Measurements from ENCODE around the gene COL6A1.

The COL6A1 gene, protein sequence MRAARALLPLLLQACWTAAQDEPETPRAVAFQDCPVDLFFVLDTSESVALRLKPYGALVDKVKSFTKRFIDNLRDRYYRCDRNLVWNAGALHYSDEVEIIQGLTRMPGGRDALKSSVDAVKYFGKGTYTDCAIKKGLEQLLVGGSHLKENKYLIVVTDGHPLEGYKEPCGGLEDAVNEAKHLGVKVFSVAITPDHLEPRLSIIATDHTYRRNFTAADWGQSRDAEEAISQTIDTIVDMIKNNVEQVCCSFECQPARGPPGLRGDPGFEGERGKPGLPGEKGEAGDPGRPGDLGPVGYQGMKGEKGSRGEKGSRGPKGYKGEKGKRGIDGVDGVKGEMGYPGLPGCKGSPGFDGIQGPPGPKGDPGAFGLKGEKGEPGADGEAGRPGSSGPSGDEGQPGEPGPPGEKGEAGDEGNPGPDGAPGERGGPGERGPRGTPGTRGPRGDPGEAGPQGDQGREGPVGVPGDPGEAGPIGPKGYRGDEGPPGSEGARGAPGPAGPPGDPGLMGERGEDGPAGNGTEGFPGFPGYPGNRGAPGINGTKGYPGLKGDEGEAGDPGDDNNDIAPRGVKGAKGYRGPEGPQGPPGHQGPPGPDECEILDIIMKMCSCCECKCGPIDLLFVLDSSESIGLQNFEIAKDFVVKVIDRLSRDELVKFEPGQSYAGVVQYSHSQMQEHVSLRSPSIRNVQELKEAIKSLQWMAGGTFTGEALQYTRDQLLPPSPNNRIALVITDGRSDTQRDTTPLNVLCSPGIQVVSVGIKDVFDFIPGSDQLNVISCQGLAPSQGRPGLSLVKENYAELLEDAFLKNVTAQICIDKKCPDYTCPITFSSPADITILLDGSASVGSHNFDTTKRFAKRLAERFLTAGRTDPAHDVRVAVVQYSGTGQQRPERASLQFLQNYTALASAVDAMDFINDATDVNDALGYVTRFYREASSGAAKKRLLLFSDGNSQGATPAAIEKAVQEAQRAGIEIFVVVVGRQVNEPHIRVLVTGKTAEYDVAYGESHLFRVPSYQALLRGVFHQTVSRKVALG

GRCh38 chr21:45981151-45982091 is at the start of gene COL6A1:
COL6A1 (plus strand) TSS chr21:45981770; CDS start chr21:45981851, 81 bp downstream.
- H3K9me3 ChIP-seq (ENCODE audit: insufficient read depth, low read length) = no peaks in the 10 kb centered on the region
- TF ChIP-seq ZNF274 (IDR thresholded peaks at IDR 0.05; ENCODE audit: low read depth, low read length) (no peak), SUZ12 (IDR thresholded peaks at IDR 0.05; ENCODE audit: extremely low read depth, insufficient read depth, insufficient read length) (no peak), YY1 (IDR thresholded peaks at IDR 0.05; ENCODE audit: insufficient read depth, insufficient read length) (no peak)
- H3K4me1 ChIP-seq (ENCODE audit: insufficient read depth, insufficient read length) = peaks cover 18% of the 10 kb centered on the region
- H3K36me3 ChIP-seq (ENCODE audit: insufficient read depth, insufficient read length, low read length) = peaks cover 32% of the 10 kb centered on the region
- peak; percentile 72 for DNase-seq (ENCODE audit: low read depth, low spot score)
- peaks cover 28% of the 10 kb centered on the region for H3K27me3 ChIP-seq (ENCODE audit: insufficient read depth, insufficient read length)
- H3K9ac ChIP-seq (ENCODE audit: insufficient read length, low read depth) = peak within 1 kb of the TSS; percentile 98
- peak within 1 kb of the TSS; percentile 82 for H3K4me3 ChIP-seq (ENCODE audit: insufficient read length, low read depth)

DNA sequence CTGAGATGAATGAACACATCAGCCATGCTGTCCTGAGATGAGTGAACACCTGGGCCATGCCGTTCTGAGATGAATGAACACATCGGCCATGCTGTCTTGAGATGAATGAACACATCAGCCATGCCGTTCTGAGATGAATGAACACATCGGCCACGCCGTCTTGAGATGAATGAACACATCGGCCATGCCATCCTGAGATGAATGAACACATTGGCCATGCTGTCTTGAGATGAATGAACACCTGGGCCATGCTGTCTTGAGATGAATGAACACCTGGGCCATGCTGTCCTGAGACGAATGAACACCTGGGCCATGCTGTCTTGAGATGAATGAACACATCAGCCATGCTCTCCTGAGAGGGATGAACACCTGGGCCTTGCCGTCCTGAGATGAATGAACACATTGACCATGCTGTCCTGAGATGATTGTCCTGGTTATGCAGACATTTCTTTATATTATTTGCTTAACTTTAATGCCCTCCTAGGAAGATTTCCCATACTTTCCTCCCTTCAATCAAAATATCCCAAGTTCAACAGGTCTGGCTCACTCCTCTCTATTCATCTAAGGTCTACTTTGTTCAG is 48.6 kb upstream of the COL6A1 start:
- no peaks in the 10 kb centered on the region for H3K4me1 ChIP-seq (ENCODE audit: insufficient read depth, insufficient read length)
- H3K9me3 ChIP-seq (ENCODE audit: insufficient read depth, low read length) = peaks cover 53% of the 10 kb centered on the region
- TF ChIP-seq ZNF274 (IDR thresholded peaks at IDR 0.05; ENCODE audit: low read depth, low read length) (no peak), YY1 (IDR thresholded peaks at IDR 0.05; ENCODE audit: insufficient read depth, insufficient read length) (no peak), SUZ12 (IDR thresholded peaks at IDR 0.05; ENCODE audit: extremely low read depth, insufficient read depth, insufficient read length) (no peak)
- peaks cover 18% of the 10 kb centered on the region for H3K27me3 ChIP-seq (ENCODE audit: insufficient read depth, insufficient read length)
- H3K9ac ChIP-seq (ENCODE audit: insufficient read length, low read depth) = no peak overlapping the region
- no peaks in the 10 kb centered on the region for H3K36me3 ChIP-seq (ENCODE audit: insufficient read depth, insufficient read length, low read length)
- no peak overlapping the region for H3K4me3 ChIP-seq (ENCODE audit: insufficient read length, low read depth)
- DNase-seq (ENCODE audit: low read depth, low spot score) = no peak

- Histone ChIP-seq H3K9me3 (ENCODE audit: insufficient read depth, low read length) (peaks cover 62% of the 10 kb centered on the region), H3K9ac (ENCODE audit: insufficient read length, low read depth) (no peak overlapping the region), H3K4me1 (ENCODE audit: insufficient read depth, insufficient read length) (no peaks in the 10 kb centered on the region)
These were observed 47.5 kb upstream of the COL6A1 start for GRCh38 chr21:45934085-45934484.

DNA sequence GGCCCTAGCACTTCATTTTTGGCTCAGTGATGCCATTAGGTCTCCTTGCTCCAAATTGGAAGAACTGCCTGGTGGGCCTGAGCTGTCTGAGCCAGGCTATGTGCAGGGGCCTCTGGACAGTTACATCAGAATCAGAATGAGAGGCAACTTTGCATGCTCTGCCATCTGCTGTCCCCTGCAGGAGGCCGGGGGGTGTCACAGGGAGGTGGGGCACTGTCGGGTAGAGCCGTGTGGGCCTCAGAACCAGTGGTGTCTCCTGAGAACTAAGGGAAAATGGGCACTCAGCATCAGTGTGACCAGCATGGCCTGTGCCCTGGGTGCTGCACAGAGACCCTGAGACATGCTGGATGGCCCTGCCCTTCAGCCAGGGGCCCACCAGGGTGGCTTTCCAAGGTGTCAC is 47.0 kb upstream of the COL6A1 start:
- Histone ChIP-seq H3K9me3 (ENCODE audit: insufficient read depth, low read length) (peaks cover 65% of the 10 kb centered on the region), H3K27me3 (ENCODE audit: insufficient read depth, insufficient read length) (peaks cover 23% of the 10 kb centered on the region), H3K9ac (ENCODE audit: insufficient read length, low read depth) (no peak overlapping the region), H3K36me3 (ENCODE audit: insufficient read depth, insufficient read length, low read length) (no peaks in the 10 kb centered on the region), H3K4me1 (ENCODE audit: insufficient read depth, insufficient read length) (no peaks in the 10 kb centered on the region), H3K4me3 (ENCODE audit: insufficient read length, low read depth) (no peak overlapping the region)
- TF ChIP-seq SUZ12 (IDR thresholded peaks at IDR 0.05; ENCODE audit: extremely low read depth, insufficient read depth, insufficient read length) = no peak
- TF ChIP-seq ZNF274 (IDR thresholded peaks at IDR 0.05; ENCODE audit: low read depth, low read length) = no peak
- no peak for TF ChIP-seq YY1 (IDR thresholded peaks at IDR 0.05; ENCODE audit: insufficient read depth, insufficient read length)
- no peak for DNase-seq (ENCODE audit: low read depth, low spot score)

More at GRCh38 chr21:45934085-45934484, 47.5 kb upstream of the COL6A1 start:
- Histone ChIP-seq H3K36me3 (ENCODE audit: insufficient read depth, insufficient read length, low read length) (no peaks in the 10 kb centered on the region), H3K4me3 (ENCODE audit: insufficient read length, low read depth) (no peak overlapping the region), H3K27me3 (ENCODE audit: insufficient read depth, insufficient read length) (peaks cover 23% of the 10 kb centered on the region)
- no peak for DNase-seq (ENCODE audit: low read depth, low spot score)
- no peak for TF ChIP-seq ZNF274 (IDR thresholded peaks at IDR 0.05; ENCODE audit: low read depth, low read length)
- TF ChIP-seq SUZ12 (IDR thresholded peaks at IDR 0.05; ENCODE audit: extremely low read depth, insufficient read depth, insufficient read length) = no peak
- no peak for TF ChIP-seq YY1 (IDR thresholded peaks at IDR 0.05; ENCODE audit: insufficient read depth, insufficient read length)

DNA sequence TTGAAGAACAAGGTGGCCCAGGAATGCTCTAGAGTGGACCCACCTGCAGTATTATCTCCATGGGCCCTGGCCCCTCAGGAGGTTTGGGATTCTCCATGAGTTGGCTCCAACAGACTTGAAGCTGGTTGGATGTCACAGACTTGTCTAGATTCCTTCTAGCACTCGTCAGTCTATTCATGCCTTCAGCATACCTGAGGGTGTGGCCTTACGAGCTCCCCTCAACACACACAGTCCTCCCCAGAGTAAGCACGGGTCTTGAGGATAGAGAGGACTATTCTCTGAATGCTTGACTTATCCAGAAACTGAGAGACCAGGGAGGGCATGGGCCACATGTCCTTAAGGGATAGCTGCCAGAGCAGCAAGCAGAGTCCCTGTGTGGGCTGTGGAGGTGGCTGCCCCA is 45.9 kb upstream of the COL6A1 start:
- Histone ChIP-seq H3K27me3 (ENCODE audit: insufficient read depth, insufficient read length) (peaks cover 21% of the 10 kb centered on the region), H3K4me1 (ENCODE audit: insufficient read depth, insufficient read length) (no peaks in the 10 kb centered on the region), H3K9me3 (ENCODE audit: insufficient read depth, low read length) (peaks cover 68% of the 10 kb centered on the region), H3K36me3 (ENCODE audit: insufficient read depth, insufficient read length, low read length) (no peaks in the 10 kb centered on the region), H3K4me3 (ENCODE audit: insufficient read length, low read depth) (no peak overlapping the region), H3K9ac (ENCODE audit: insufficient read length, low read depth) (no peak overlapping the region)
- no peak for TF ChIP-seq YY1 (IDR thresholded peaks at IDR 0.05; ENCODE audit: insufficient read depth, insufficient read length)
- TF ChIP-seq SUZ12 (IDR thresholded peaks at IDR 0.05; ENCODE audit: extremely low read depth, insufficient read depth, insufficient read length) = no peak
- no peak for TF ChIP-seq ZNF274 (IDR thresholded peaks at IDR 0.05; ENCODE audit: low read depth, low read length)
- DNase-seq (ENCODE audit: low read depth, low spot score) = peak; percentile 46
